ENCODE measurements around the gene IRX4.

Gene IRX4

GRCh38 chr5:1930501-1930879, 47.8 kb upstream of the IRX4 start:
- Histone ChIP-seq H3K79me2 (ENCODE audit: insufficient read depth, low read length) (no peaks in the 10 kb centered on the region), H3K4me2 (ENCODE audit: insufficient read depth, low read length) (no peak overlapping the region), H3K9ac (ENCODE audit: low read depth, low read length) (no peak overlapping the region), H3K27ac (ENCODE audit: low read length) (no peak overlapping the region), H3K4me3 (ENCODE audit: low read depth in 1 of 2, low read length in 2 of 2) (no peak overlapping the region), H3K9me3 (ENCODE audit: insufficient read depth, low read length, severe bottlenecking) (no peaks in the 10 kb centered on the region), H3K27me3 (ENCODE audit: insufficient read depth, low read length, poor library complexity) (peaks cover 14% of the 10 kb centered on the region), H4K20me1 (ENCODE audit: insufficient read depth, low read length) (no peaks in the 10 kb centered on the region; the same call in 1 of the 2 replicates), H3K4me1 (ENCODE audit: insufficient read depth, low read length) (no peaks in the 10 kb centered on the region), H3K36me3 (ENCODE audit: insufficient read depth, low read length) (no peaks in the 10 kb centered on the region), H2AFZ (ENCODE audit: low read depth, low read length) (no peak overlapping the region)
- DNase-seq: peak; percentile 13
- ATAC-seq (ENCODE audit: insufficient read depth, low read depth): peak; percentile 51; the same call in 2 of the 3 replicates
- TF ChIP-seq CTCF (IDR thresholded peaks at IDR 0.05; ENCODE audit: borderline replicate concordance, extremely low read depth, low read length, poor library complexity, severe bottlenecking) (no peak), EZH2 (IDR thresholded peaks at IDR 0.05; ENCODE audit: borderline replicate concordance, low read depth, low read length, severe bottlenecking) (no peak)

- DNase-seq (no peak), ATAC-seq (ENCODE audit: insufficient read depth, low read depth) (no peak)
- Histone ChIP-seq H3K79me2 (ENCODE audit: insufficient read depth, low read length) (no peaks in the 10 kb centered on the region), H4K20me1 (ENCODE audit: insufficient read depth, low read length) (no peaks in the 10 kb centered on the region; the same call in 1 of the 2 replicates), H3K4me3 (ENCODE audit: low read depth in 1 of 2, low read length in 2 of 2) (no peak overlapping the region), H3K27ac (ENCODE audit: low read length) (no peak overlapping the region), H3K27me3 (ENCODE audit: insufficient read depth, low read length, poor library complexity) (peaks cover 11% of the 10 kb centered on the region), H3K4me1 (ENCODE audit: insufficient read depth, low read length) (no peaks in the 10 kb centered on the region), H3K36me3 (ENCODE audit: insufficient read depth, low read length) (no peaks in the 10 kb centered on the region), H3K9ac (ENCODE audit: low read depth, low read length) (no peak overlapping the region), H2AFZ (ENCODE audit: low read depth, low read length) (no peak overlapping the region), H3K4me2 (ENCODE audit: insufficient read depth, low read length) (no peak overlapping the region), H3K9me3 (ENCODE audit: insufficient read depth, low read length, severe bottlenecking) (no peaks in the 10 kb centered on the region)
- no peak for TF ChIP-seq CTCF (IDR thresholded peaks at IDR 0.05; ENCODE audit: borderline replicate concordance, extremely low read depth, low read length, poor library complexity, severe bottlenecking)
These were observed 46.6 kb upstream of the IRX4 start for GRCh38 chr5:1929108-1929991.

GRCh38 chr5:1926471-1927341, 44.0 kb upstream of the IRX4 start:
- no peak overlapping the region for H3K4me2 ChIP-seq (ENCODE audit: insufficient read depth, low read length)
- no peaks in the 10 kb centered on the region for H3K4me1 ChIP-seq (ENCODE audit: insufficient read depth, low read length)
- no peak for ATAC-seq (ENCODE audit: insufficient read depth, low read depth)
- no peak overlapping the region for H3K9ac ChIP-seq (ENCODE audit: low read depth, low read length)
- H3K4me3 ChIP-seq (ENCODE audit: low read depth in 1 of 2, low read length in 2 of 2): no peak overlapping the region
- no peaks in the 10 kb centered on the region; the same call in 1 of the 2 replicates for H4K20me1 ChIP-seq (ENCODE audit: insufficient read depth, low read length)
- H3K36me3 ChIP-seq (ENCODE audit: insufficient read depth, low read length): no peaks in the 10 kb centered on the region
- no peaks in the 10 kb centered on the region for H3K9me3 ChIP-seq (ENCODE audit: insufficient read depth, low read length, severe bottlenecking)
- H3K79me2 ChIP-seq (ENCODE audit: insufficient read depth, low read length): no peaks in the 10 kb centered on the region
- TF ChIP-seq EZH2 (IDR thresholded peaks at IDR 0.05; ENCODE audit: borderline replicate concordance, low read depth, low read length, severe bottlenecking) (no peak), CTCF (IDR thresholded peaks at IDR 0.05; ENCODE audit: borderline replicate concordance, extremely low read depth, low read length, poor library complexity, severe bottlenecking) (no peak)
- no peak overlapping the region for H2AFZ ChIP-seq (ENCODE audit: low read depth, low read length)
- no peak for DNase-seq
- peaks cover 8% of the 10 kb centered on the region for H3K27me3 ChIP-seq (ENCODE audit: insufficient read depth, low read length, poor library complexity)
- H3K27ac ChIP-seq (ENCODE audit: low read length): no peak overlapping the region

Data from DND-41 (cell line).